Measurements from ENCODE around the gene ESCO1.

ESCO1 gene

GRCh38 chr18:21489119-21489750 lies 111.3 kb downstream of the ESCO1 start:
- peak; percentile 63 for DNase-seq (ENCODE audit: low spot score)

DNA sequence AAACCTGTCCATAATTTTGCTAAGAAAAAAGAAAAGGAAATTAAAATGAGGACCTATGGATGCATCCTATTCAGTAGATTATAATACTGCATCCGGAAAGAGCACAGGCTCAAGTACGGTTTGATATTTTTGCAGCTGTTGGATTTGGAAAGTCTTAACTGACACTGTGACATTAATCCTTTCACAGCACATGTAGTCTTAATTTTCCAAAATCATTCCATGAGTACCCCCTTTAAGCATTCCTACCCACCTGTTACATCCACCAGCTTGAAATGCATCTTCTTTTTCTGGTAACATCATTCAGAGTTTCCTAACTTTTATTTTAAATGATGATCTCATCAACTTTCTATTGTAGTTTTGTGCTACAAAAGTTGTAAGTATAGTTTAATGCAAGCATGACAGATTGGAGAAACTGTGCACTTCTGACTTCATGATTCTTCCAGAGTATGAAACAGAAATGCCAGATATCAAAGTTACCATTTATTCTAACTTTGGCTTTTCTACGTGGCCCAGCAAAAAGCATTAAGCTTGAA lies 113.5 kb downstream of the ESCO1 start:
- no peak for DNase-seq (ENCODE audit: low spot score)

DNA sequence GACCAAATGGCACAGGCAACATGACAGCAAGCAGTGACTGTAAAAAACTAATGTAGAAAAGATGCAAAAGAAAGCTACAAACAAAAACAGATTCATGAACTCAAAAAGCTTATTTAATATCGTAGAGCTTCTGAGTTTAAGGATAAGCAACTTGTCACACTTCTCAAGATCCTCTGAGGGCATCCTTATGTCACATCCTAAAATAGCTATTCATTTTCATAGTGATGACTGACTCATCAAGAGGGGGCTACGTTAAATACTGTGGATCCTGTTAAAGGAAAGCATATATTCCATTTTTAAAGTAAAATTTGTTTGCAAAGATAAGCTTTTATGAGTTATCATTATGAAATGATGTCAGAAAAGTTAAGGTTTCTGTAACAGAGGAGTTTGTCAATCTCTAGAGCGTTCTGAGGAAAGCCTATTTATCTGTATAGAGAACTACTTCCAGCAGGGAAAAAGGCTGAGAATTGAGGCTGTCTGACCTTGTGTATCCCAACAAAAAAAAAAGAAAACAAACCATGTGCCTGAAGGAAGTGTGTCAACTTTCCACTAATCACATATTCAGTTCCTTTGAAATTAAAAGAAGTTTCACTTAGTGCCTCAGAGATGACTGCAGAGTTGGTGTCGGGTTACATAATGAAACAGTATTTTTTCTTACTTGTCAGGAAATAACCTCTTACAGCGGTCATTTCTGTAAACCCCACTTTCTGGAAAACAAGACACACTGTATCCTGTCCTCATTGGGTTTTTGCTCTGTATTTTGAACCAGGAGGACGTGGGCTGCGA lies 115.5 kb downstream of the ESCO1 start:
- DNase-seq (ENCODE audit: low spot score), result no peak

DNA sequence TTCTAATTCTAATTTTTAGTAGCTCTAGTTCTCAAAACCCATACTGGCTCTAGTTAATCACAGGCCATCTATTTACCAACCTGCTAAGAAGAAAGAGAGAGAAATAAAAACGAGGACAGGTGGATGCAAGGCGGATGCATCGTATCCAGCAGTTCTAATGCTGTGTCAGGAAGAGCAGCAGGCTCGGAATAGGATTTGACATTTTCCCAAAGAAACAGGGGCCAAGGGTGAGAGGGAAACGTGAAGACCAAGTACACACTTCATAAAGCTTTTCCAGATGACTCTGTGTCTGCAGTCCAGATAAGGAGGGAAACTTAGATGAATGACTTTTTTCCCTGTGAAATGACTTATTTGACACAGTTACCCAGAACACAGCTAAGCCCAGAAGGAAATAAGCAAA lies 117.5 kb downstream of the ESCO1 start:
- no peak for DNase-seq (ENCODE audit: low spot score)

GRCh38 chr18:21481739-21482138 lies 118.8 kb downstream of the ESCO1 start:
- no peak for DNase-seq (ENCODE audit: low spot score)

GRCh38 chr18:21479721-21480120 lies 120.8 kb downstream of the ESCO1 start:
- DNase-seq (ENCODE audit: low spot score), result no peak

All from hematopoietic multipotent progenitor cell treated with erythropoietin and hydrocortisone succinate and interleukin-3 and kit ligand, for 15 days (in vitro differentiated cells).